Trophoblast cell (in vitro differentiated cells and primary cell): ENCODE measurements around the gene GAN.

ENCODE experiments used
- DNase-seq, 2 donors: peaks; one replicate each; pipeline ENCODE4 v3.0.0-alpha.2; 2016
- H2AFZ ChIP-seq: 2 replicates; pipeline ENCODE4 v1.6.1; 2013; ENCODE audit warnings: low read length, moderate library complexity, mild to moderate bottlenecking; ENCODE audit not compliant: insufficient read depth, poor library complexity
- H2AK5ac ChIP-seq: 2 replicates; pipeline ENCODE4 v1.6.1; 2013; ENCODE audit warnings: mild to moderate bottlenecking, low read length
- H2BK120ac ChIP-seq: 2 replicates; pipeline ENCODE4 v1.6.1; 2013; ENCODE audit warnings: low read length, mild to moderate bottlenecking, moderate library complexity; ENCODE audit not compliant: insufficient read depth, poor library complexity
- H2BK12ac ChIP-seq: 2 replicates; pipeline ENCODE4 v1.6.1; 2013; ENCODE audit warnings: mild to moderate bottlenecking, low read length, moderate library complexity
- H2BK5ac ChIP-seq: 2 replicates; pipeline ENCODE4 v1.6.1; 2013; ENCODE audit warnings: low read length, low read depth, moderate library complexity, mild to moderate bottlenecking; ENCODE audit not compliant: poor library complexity
- H3K14ac ChIP-seq: 2 replicates; pipeline ENCODE4 v1.6.1; 2013; ENCODE audit warnings: mild to moderate bottlenecking, low read length
- H3K18ac ChIP-seq: 2 replicates; pipeline ENCODE4 v1.6.1; 2013; ENCODE audit warnings: mild to moderate bottlenecking, low read length
- H3K23ac ChIP-seq: 2 replicates; pipeline ENCODE4 v1.6.1; 2013; ENCODE audit warnings: low read length
- H3K27ac ChIP-seq: 2 replicates; pipeline ENCODE4 v1.5.1; 2013; ENCODE audit warnings: low read depth, mild to moderate bottlenecking, inconsistent platforms, low read length, moderate library complexity
- H3K27me3 ChIP-seq: 2 replicates; pipeline ENCODE4 v1.6.1; 2013; ENCODE audit warnings: inconsistent platforms, mild to moderate bottlenecking, low read length, moderate library complexity; ENCODE audit not compliant: insufficient read depth
- H3K36me3 ChIP-seq, 2 experiments: 1 replicate in 1 of 2; 2 replicates in 1 of 2; pipeline ENCODE4 v1.6.1; 2013; ENCODE audit warnings: low read length in 2 of 2, mild to moderate bottlenecking in 2 of 2, moderate library complexity in 1 of 2; ENCODE audit not compliant: insufficient read depth in 2 of 2, control insufficient read depth in 1 of 2
- H3K4ac ChIP-seq: 2 replicates; pipeline ENCODE4 v1.6.1; 2013; ENCODE audit warnings: low read depth, mild to moderate bottlenecking, low read length, moderate library complexity
- H3K4me1 ChIP-seq, 2 experiments: 1 replicate in 1 of 2; 2 replicates in 1 of 2; pipeline ENCODE4 v1.6.1; 2013; ENCODE audit warnings: low read length in 2 of 2, mild to moderate bottlenecking in 2 of 2, moderate library complexity in 1 of 2; ENCODE audit not compliant: insufficient read depth in 2 of 2, control insufficient read depth in 1 of 2
- H3K4me2 ChIP-seq: 2 replicates; pipeline ENCODE4 v1.6.1; 2013; ENCODE audit warnings: inconsistent platforms, mild to moderate bottlenecking, low read length, moderate library complexity
- H3K4me3 ChIP-seq: 2 replicates; pipeline ENCODE4 v1.5.1; 2013; ENCODE audit warnings: mild to moderate bottlenecking, low read depth, low read length, inconsistent platforms
- H3K79me1 ChIP-seq: one replicate; pipeline ENCODE4 v1.6.1; 2013; ENCODE audit warnings: low read length
- H3K79me2 ChIP-seq: 2 replicates; pipeline ENCODE4 v1.6.1; 2013; ENCODE audit warnings: low read length, mild to moderate bottlenecking; ENCODE audit not compliant: control insufficient read depth, insufficient read depth, poor library complexity
- H3K9ac ChIP-seq: 2 replicates; pipeline ENCODE4 v1.6.1; 2013; ENCODE audit warnings: mild to moderate bottlenecking, low read length
- H3K9me3 ChIP-seq: 2 replicates; pipeline ENCODE4 v1.6.1; 2013; ENCODE audit warnings: low read depth, mild to moderate bottlenecking, control low read depth, inconsistent platforms, low read length; ENCODE audit not compliant: insufficient read depth
- H4K12ac ChIP-seq: 2 replicates; pipeline ENCODE4 v1.6.1; 2013; ENCODE audit warnings: low read depth, mild to moderate bottlenecking, low read length, moderate library complexity
- H4K8ac ChIP-seq: 2 replicates; pipeline ENCODE4 v1.6.1; 2013; ENCODE audit warnings: low read depth, mild to moderate bottlenecking, low read length, moderate library complexity
- H4K91ac ChIP-seq: one replicate; pipeline ENCODE4 v1.6.1; 2013; ENCODE audit warnings: low read depth, mild to moderate bottlenecking, low read length, moderate library complexity
- WGBS: extraction: QIAGEN DNeasy Blood & Tissue Kit; methylation state at CpG from one replicate; pipeline ENCODE4 v1.1.7; 2013; ENCODE audit warnings: missing lambda C conversion rate; ENCODE audit not compliant: insufficient read length, insufficient coverage; ENCODE audit errors: extremely low coverage; 5-methylcytosine and 5-hydroxymethylcytosine counted together

GAN gene

DNA sequence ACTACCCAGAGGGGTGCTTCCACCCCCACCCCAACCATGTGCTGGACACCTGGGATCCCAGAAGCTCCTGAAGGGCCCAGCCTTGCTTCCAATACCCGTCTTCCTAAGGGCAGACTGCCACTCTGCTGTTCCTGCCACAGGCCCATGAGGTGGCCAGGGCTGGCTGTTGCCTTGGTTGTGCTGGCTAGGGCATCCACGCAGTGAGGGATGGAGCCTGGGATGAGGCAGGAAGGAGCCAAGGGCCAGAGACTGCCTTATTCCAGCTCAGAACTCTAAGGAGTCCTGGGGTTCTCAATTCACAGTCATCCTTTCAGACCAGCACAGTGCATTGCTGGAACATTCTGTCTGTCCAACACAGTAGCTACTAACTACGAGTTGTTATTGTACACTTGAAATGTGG, 38.4 kb upstream of the GAN start:
- Histone ChIP-seq H2BK5ac (peak overlapping the region; percentile 18), H4K91ac (peak overlapping the region; percentile 72), H3K4me2 (no peak overlapping the region), H3K36me3 (no peaks in the 10 kb centered on the region), H3K4me3 (no peak overlapping the region), H3K79me1 (peaks cover 19% of the 10 kb centered on the region), H2BK120ac (peak overlapping the region; percentile 70), H3K23ac (no peak overlapping the region), H3K9me3 (no peaks in the 10 kb centered on the region), H3K14ac (peak overlapping the region; percentile 46), H2AFZ (peak overlapping the region; percentile 4), H3K4me1 (peaks cover 12 to 16% of the 10 kb centered on the region in 2 experiments), H3K27me3 (no peaks in the 10 kb centered on the region), H3K4ac (no peak overlapping the region), H3K18ac (peak overlapping the region; percentile 39), H3K79me2 (no peaks in the 10 kb centered on the region), H4K8ac (no peak overlapping the region), H3K27ac (no peak overlapping the region), H3K9ac (no peak overlapping the region), H2BK12ac (peak overlapping the region; percentile 76), H4K12ac (no peak overlapping the region), H2AK5ac (peak overlapping the region; percentile 55)
- DNase-seq: no peak
- no CpG with 5 or more reads among the region's 3 CpGs for WGBS

DNA sequence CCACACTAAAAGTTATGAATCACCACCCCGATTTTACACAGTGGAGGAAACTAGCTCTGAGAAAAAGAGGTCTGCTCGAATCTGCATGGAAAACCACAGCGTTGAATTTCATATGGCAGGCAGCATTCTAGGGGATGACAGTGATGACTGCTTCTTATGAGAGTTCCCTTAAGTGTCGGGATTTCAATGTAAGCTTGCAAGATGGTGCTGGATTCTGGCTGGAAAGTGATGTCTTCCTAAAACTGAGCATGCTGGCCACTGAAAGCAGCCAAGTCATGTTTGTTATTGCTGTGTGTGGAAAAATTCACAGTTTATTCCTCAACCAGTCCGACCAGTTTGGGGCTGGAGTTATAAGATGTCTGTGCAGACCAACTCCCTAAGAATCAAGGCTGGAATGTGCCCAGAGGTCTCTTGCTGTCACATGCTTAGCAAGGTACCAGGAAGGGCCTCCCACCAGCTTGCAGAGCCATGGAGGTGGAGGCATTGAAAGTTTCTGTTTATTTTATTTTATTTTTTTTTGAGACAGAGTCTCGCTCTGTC, 37.2 kb upstream of the GAN start:
- H4K12ac ChIP-seq: no peak overlapping the region
- H3K79me1 ChIP-seq: peaks cover 19% of the 10 kb centered on the region
- H3K4ac ChIP-seq: no peak overlapping the region
- no peak overlapping the region for H2AK5ac ChIP-seq
- H4K8ac ChIP-seq: peak overlapping the region; percentile 57
- H3K4me2 ChIP-seq: peak overlapping the region; percentile 21
- H3K36me3 ChIP-seq: no peaks in the 10 kb centered on the region
- no peak overlapping the region for H3K14ac ChIP-seq
- peak overlapping the region; percentile 9 for H2AFZ ChIP-seq
- H3K9me3 ChIP-seq: no peaks in the 10 kb centered on the region
- WGBS: no CpG with 5 or more reads among the region's 6 CpGs
- peaks cover 12 to 16% of the 10 kb centered on the region in 2 experiments for H3K4me1 ChIP-seq
- H2BK12ac ChIP-seq: peak overlapping the region; percentile 46
- H4K91ac ChIP-seq: peak overlapping the region; percentile 90
- H3K9ac ChIP-seq: no peak overlapping the region
- H3K4me3 ChIP-seq: no peak overlapping the region
- no peaks in the 10 kb centered on the region for H3K79me2 ChIP-seq
- no peak overlapping the region for H3K18ac ChIP-seq
- no peak overlapping the region for H3K23ac ChIP-seq
- no peaks in the 10 kb centered on the region for H3K27me3 ChIP-seq
- H3K27ac ChIP-seq: peak overlapping the region; percentile 80
- peak overlapping the region; percentile 64 for H2BK5ac ChIP-seq
- peak overlapping the region; percentile 88 for H2BK120ac ChIP-seq
- DNase-seq: peak; percentile 89 to 93

DNA sequence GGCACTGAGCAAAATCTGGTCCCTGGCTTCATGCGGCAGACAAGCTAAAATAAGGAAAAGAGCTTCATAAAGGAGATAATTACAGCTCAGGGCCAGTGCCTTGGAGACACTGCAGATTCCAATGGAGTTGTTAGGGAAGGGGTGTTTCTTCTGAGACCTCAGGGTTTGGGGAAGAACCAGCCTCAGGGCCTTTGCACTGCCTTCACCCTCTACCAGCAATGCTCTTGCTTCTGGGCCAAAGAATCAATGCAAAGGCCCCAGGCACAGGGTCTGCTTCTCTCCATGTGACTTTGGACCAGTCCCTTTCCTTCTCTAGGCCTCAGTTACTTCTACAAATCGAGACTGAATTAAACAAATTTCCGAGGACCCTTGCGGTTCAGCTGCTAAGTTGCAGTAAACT, 36.2 kb upstream of the GAN start:
- Histone ChIP-seq H3K36me3 (no peaks in the 10 kb centered on the region), H3K27me3 (no peaks in the 10 kb centered on the region), H2AK5ac (no peak overlapping the region), H2BK120ac (peak overlapping the region; percentile 68), H3K9me3 (no peaks in the 10 kb centered on the region), H3K4ac (no peak overlapping the region), H3K9ac (no peak overlapping the region), H3K4me3 (no peak overlapping the region), H2AFZ (no peak overlapping the region), H3K23ac (no peak overlapping the region), H3K27ac (peak overlapping the region; percentile 80), H3K4me1 (peaks cover 12 to 16% of the 10 kb centered on the region in 2 experiments), H4K8ac (peak overlapping the region; percentile 55), H4K12ac (no peak overlapping the region), H2BK12ac (peak overlapping the region; percentile 89), H4K91ac (peak overlapping the region; percentile 75), H3K14ac (peak overlapping the region; percentile 53), H3K79me1 (peaks cover 19% of the 10 kb centered on the region), H3K79me2 (no peaks in the 10 kb centered on the region), H2BK5ac (peak overlapping the region; percentile 54), H3K4me2 (no peak overlapping the region), H3K18ac (no peak overlapping the region)
- DNase-seq: no peak
- WGBS: no CpG with 5 or more reads among the region's 4 CpGs

DNA sequence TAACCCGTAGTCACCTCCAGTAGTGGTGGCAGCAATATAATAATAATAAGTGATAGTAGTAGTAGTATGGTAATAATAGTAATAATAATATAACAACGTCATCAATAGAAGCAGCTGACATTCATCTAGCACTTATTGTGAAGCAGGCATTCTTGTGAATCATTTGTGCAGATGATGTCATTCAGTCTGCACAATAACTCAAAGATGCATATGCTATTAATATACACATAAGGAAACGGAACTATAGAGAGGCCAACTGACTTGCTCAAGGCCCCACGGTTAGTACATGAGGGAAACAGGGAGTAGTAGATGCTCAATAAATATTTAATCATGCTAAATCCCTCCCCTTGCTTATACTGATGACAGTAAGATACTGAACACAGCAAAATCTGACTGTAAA, 35.4 kb upstream of the GAN start:
- no peak overlapping the region for H4K12ac ChIP-seq
- no peaks in the 10 kb centered on the region for H3K79me2 ChIP-seq
- WGBS: no CpG with 5 or more reads among the region's 4 CpGs
- H3K27me3 ChIP-seq: no peaks in the 10 kb centered on the region
- H4K91ac ChIP-seq: no peak overlapping the region
- no peak overlapping the region for H3K9ac ChIP-seq
- no peak overlapping the region for H3K23ac ChIP-seq
- H3K14ac ChIP-seq: no peak overlapping the region
- no peak overlapping the region for H2AK5ac ChIP-seq
- no peak overlapping the region for H2BK5ac ChIP-seq
- H3K4me2 ChIP-seq: no peak overlapping the region
- H3K79me1 ChIP-seq: peaks cover 19% of the 10 kb centered on the region
- no peak overlapping the region for H3K18ac ChIP-seq
- no peak overlapping the region for H3K4me3 ChIP-seq
- no peak overlapping the region for H3K4ac ChIP-seq
- no peak overlapping the region for H3K27ac ChIP-seq
- H3K9me3 ChIP-seq: no peaks in the 10 kb centered on the region
- H3K4me1 ChIP-seq: peaks cover 12 to 16% of the 10 kb centered on the region in 2 experiments
- no peaks in the 10 kb centered on the region for H3K36me3 ChIP-seq
- H4K8ac ChIP-seq: no peak overlapping the region
- peak in 1 of 2 donors; percentile 41 for DNase-seq
- no peak overlapping the region for H2BK120ac ChIP-seq
- H2AFZ ChIP-seq: no peak overlapping the region
- H2BK12ac ChIP-seq: no peak overlapping the region
